ENCODE measurements around the gene PCDH12. TPM values are rescaled to one million over a fixed set of nuclear protein-coding genes. Genes with fewer than 3 reads are reported as not detected.

PCDH12 gene
- total RNA-seq, 2 donors from 2014 or later = 1.6 to 2.9 TPM

- H3K27ac ChIP-seq = no peak overlapping the region
- intact Hi-C loops (cut with DNase I) = no loop called here
- no peak overlapping the region for H3K4me3 ChIP-seq
- H3K36me3 ChIP-seq (replicated peaks in 1 of 2; ENCODE audit: insufficient read depth in 1 of 2, low read depth in 2 of 2) = peaks cover 0 to 34% of the 10 kb centered on the region in 2 donors
- no peaks in the 10 kb centered on the region for H3K9me3 ChIP-seq
- TF ChIP-seq, protein P1, sequence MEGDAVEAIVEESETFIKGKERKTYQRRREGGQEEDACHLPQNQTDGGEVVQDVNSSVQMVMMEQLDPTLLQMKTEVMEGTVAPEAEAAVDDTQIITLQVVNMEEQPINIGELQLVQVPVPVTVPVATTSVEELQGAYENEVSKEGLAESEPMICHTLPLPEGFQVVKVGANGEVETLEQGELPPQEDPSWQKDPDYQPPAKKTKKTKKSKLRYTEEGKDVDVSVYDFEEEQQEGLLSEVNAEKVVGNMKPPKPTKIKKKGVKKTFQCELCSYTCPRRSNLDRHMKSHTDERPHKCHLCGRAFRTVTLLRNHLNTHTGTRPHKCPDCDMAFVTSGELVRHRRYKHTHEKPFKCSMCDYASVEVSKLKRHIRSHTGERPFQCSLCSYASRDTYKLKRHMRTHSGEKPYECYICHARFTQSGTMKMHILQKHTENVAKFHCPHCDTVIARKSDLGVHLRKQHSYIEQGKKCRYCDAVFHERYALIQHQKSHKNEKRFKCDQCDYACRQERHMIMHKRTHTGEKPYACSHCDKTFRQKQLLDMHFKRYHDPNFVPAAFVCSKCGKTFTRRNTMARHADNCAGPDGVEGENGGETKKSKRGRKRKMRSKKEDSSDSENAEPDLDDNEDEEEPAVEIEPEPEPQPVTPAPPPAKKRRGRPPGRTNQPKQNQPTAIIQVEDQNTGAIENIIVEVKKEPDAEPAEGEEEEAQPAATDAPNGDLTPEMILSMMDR (IDR thresholded peaks at IDR 0.05) = no peak
- no peak for TF ChIP-seq POLR2A (IDR thresholded peaks at IDR 0.05)
- ATAC-seq (no peak), DNase-seq (no peak)
- H3K4me1 ChIP-seq = no peaks in the 10 kb centered on the region
- H3K27me3 ChIP-seq = no peaks in the 10 kb centered on the region
Measured at GRCh38 chr5:141978389-141978788, 20.4 kb upstream of the PCDH12 start.

GRCh38 chr5:141976176-141976575 is 18.2 kb upstream of the PCDH12 start:
- peaks cover 0 to 30% of the 10 kb centered on the region in 2 donors for H3K36me3 ChIP-seq (replicated peaks in 1 of 2; ENCODE audit: insufficient read depth in 1 of 2, low read depth in 2 of 2)
- no peaks in the 10 kb centered on the region for H3K27me3 ChIP-seq
- H3K27ac ChIP-seq = no peak overlapping the region
- DNase-seq (no peak), ATAC-seq (no peak)
- no peak overlapping the region for H3K4me3 ChIP-seq
- no peak for TF ChIP-seq POLR2A (IDR thresholded peaks at IDR 0.05)
- TF ChIP-seq, protein P1 (IDR thresholded peaks at IDR 0.05) = no peak
- no peaks in the 10 kb centered on the region for H3K9me3 ChIP-seq
- intact Hi-C loops (cut with DNase I) = no loop called here
- WGBS, 2 donors = 94 to 97% methylated on average over 6 of the region's 6 CpGs
- no peaks in the 10 kb centered on the region for H3K4me1 ChIP-seq

DNA sequence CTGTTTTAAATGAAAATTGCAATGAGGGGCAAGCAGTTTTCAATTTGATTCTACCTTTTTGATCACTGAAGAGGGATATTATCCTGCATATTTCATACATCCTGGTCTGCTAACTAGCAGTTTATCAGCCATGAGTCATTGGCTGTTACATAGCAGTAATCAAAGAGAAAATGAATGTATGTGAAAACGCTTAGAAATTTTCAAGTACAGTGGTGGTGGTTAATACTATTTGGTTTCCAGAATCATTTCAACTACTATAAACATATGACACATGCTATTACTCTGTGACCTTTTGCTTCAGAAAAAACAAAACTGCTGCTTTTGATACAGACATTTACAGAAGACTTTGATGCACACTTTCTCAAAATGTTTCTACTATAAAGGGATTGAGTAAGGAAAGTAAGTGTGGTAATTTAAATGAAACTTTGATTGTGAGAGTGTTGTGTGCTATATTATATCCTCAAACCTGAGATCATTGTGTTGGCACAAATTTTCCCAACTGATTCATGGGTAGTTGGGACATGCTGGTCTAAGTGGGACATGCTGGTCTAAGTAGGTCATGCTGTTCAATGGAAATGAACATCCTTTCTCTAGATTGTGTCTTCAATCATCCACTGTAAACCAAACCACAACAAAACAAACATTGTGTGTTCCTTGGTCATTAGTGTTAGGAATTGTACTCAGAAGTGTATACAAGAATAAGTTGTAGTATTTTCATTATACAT is 16.0 kb upstream of the PCDH12 start:
- peaks cover 0 to 18% of the 10 kb centered on the region in 2 donors for H3K36me3 ChIP-seq (replicated peaks in 1 of 2; ENCODE audit: insufficient read depth in 1 of 2, low read depth in 2 of 2)
- H3K27ac ChIP-seq = no peak overlapping the region
- intact Hi-C loops (cut with DNase I) = no loop called here
- H3K4me3 ChIP-seq = no peak overlapping the region
- DNase-seq (no peak), ATAC-seq (no peak)
- no peaks in the 10 kb centered on the region for H3K9me3 ChIP-seq
- H3K4me1 ChIP-seq = peaks cover 14% of the 10 kb centered on the region
- no peak for TF ChIP-seq POLR2A (IDR thresholded peaks at IDR 0.05)
- TF ChIP-seq, protein P1 (IDR thresholded peaks at IDR 0.05) = no peak
- 52 to 78% methylated on average over 1 of the region's 1 CpG for WGBS, 2 donors
- no peaks in the 10 kb centered on the region for H3K27me3 ChIP-seq

DNA sequence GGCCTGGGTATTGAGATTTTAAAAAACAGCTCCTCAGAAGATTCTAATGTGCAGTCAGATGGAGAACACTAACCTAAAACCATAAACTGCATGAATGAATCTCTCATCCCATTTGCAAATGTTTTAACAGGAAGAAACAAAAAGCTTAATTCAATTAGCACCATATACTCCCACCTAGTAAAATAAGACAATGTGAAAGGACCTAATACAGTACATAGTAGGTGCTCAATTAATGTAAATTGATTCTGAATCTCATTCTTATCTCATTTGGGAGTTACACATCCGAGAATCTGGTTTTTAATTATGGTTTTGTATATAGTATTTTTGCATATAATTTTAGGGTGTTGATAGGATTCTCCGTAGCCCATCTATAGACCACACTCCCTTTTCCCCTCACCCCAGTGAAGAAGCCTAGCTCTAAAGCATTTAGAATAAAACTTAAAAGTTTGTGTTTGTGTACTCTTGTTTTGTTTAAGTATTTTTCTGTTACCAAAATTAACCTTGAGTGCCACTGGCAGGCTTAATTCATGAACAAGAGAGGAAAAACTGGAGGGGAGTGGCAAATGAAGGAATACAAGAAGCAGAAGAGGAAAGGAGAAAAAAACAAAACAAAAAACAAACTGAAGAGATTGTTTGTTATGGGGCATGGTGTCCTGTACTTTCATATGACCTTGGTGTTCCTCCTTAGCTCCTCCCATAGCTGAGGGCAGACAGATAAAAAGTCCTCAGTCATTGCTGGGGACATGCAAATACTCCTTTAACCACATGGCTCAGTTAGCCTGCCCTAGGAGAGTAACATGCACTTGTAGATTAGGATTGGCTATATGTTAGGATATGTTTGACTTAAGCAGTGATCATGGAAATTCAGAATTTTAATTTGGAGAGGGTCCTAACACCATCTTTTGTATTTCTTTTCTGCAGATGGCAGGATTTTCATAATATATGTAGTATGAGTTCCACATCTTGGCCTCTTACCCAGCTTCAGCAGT is 12.1 kb upstream of the PCDH12 start:
- no peak for ATAC-seq
- peak overlapping the region; percentile 86 to 97 (median 91) for H3K27ac ChIP-seq
- no peak for DNase-seq

More for the DNA sequence above, 12.1 kb upstream of the PCDH12 start:
- Histone ChIP-seq H3K4me3 (peak overlapping the region; percentile 33 to 55), H3K27me3 (no peaks in the 10 kb centered on the region), H3K9me3 (no peaks in the 10 kb centered on the region), H3K4me1 (peaks cover 19% of the 10 kb centered on the region), H3K36me3 (replicated peaks in 1 of 2; ENCODE audit: insufficient read depth in 1 of 2, low read depth in 2 of 2) (peaks cover 0 to 3% of the 10 kb centered on the region in 2 donors)
- intact Hi-C loops (cut with DNase I) = no loop called here
- no peak for TF ChIP-seq POLR2A (IDR thresholded peaks at IDR 0.05)
- TF ChIP-seq, protein P1 (IDR thresholded peaks at IDR 0.05) = no peak
- WGBS, 2 donors = 53 to 55% methylated on average over 2 of the region's 2 CpGs

All from body of pancreas (tissue), 4 donors.